Retina (tissue), 1 donor: Measurements from ENCODE around the gene PCDHGA1.
A peak's percentile ranks its signal among the peaks of the same experiment; 100 is the strongest.
"Not testable (repeated sequence)": the region's sequence is repeated elsewhere in the genome, so short reads cannot be mapped to it uniquely, and the experiment has no call there.

Source experiments
- DNase-seq: peaks from one replicate; pipeline ENCODE4 v3.0.0-alpha.2; 2016

Gene PCDHGA1

GRCh38 chr5:141383345-141383744 is 53.0 kb downstream of the PCDHGA1 start:
- DNase-seq, result no peak

GRCh38 chr5:141384471-141385267 is 54.4 kb downstream of the PCDHGA1 start:
- DNase-seq, result no peak

GRCh38 chr5:141387557-141388311 is 57.4 kb downstream of the PCDHGA1 start, which contains the start of gene PCDHGB4:
Gene PCDHGB4, plus strand, starts transcription at chr5:141387698. Its CDS starts 187 bp downstream, at chr5:141387885.
- peak; percentile 22 for DNase-seq

GRCh38 chr5:141388661-141389060 is 58.3 kb downstream of the PCDHGA1 start:
- no peak for DNase-seq

- no peak for DNase-seq
Measured at GRCh38 chr5:141389153-141390042, 59.1 kb downstream of the PCDHGA1 start.

GRCh38 chr5:141392429-141393198 is 62.3 kb downstream of the PCDHGA1 start, which contains the start of gene PCDHGA8:
Gene PCDHGA8, plus strand, starts transcription at chr5:141392633. Its CDS starts 181 bp downstream, at chr5:141392814.
- DNase-seq, result no peak

GRCh38 chr5:141393267-141393666 is 63.0 kb downstream of the PCDHGA1 start:
- DNase-seq, result no peak

GRCh38 chr5:141394401-141395187 is 64.3 kb downstream of the PCDHGA1 start:
- not testable (repeated sequence) for DNase-seq

GRCh38 chr5:141397756-141398551 is 67.6 kb downstream of the PCDHGA1 start, which contains the start of gene PCDHGB5:
Gene PCDHGB5, plus strand, starts transcription at chr5:141397947. Its CDS starts 181 bp downstream, at chr5:141398128.
- DNase-seq, result not testable (repeated sequence)

GRCh38 chr5:141398608-141399007 is 68.3 kb downstream of the PCDHGA1 start:
- DNase-seq, result no peak

GRCh38 chr5:141399555-141400258 is 69.4 kb downstream of the PCDHGA1 start:
- no peak for DNase-seq

- no peak for DNase-seq
Measured at GRCh38 chr5:141402553-141403243, 72.4 kb downstream of the PCDHGA1 start, which contains the start of gene PCDHGA9. Gene PCDHGA9, plus strand, starts transcription at chr5:141402778. Its CDS starts 175 bp downstream, at chr5:141402953.

GRCh38 chr5:141403387-141403786 is 73.1 kb downstream of the PCDHGA1 start:
- DNase-seq, result no peak

GRCh38 chr5:141407790-141408505 is 77.6 kb downstream of the PCDHGA1 start, which contains the start of gene PCDHGB6:
Gene PCDHGB6, plus strand, starts transcription at chr5:141408021. Its CDS starts 182 bp downstream, at chr5:141408203.
- peak; percentile 72 for DNase-seq

GRCh38 chr5:141409598-141410306 is 79.4 kb downstream of the PCDHGA1 start:
- no peak for DNase-seq

GRCh38 chr5:141411575-141411974 is 81.3 kb downstream of the PCDHGA1 start:
- DNase-seq, result no peak
